SIG-M5 treated with dmso at 0.1 percent for 504 hours (cell line): ENCODE data around the gene ANTXRL.
"Not testable (repeated sequence)": the region's sequence is repeated elsewhere in the genome, so short reads cannot be mapped to it uniquely, and the experiment has no call there.

Source experiments
- DNase-seq: peaks from one replicate; lab custom pipeline; 2025; ENCODE audit not compliant: unreplicated experiment; lab: John Stamatoyannopoulos, UW

ANTXRL gene

DNA sequence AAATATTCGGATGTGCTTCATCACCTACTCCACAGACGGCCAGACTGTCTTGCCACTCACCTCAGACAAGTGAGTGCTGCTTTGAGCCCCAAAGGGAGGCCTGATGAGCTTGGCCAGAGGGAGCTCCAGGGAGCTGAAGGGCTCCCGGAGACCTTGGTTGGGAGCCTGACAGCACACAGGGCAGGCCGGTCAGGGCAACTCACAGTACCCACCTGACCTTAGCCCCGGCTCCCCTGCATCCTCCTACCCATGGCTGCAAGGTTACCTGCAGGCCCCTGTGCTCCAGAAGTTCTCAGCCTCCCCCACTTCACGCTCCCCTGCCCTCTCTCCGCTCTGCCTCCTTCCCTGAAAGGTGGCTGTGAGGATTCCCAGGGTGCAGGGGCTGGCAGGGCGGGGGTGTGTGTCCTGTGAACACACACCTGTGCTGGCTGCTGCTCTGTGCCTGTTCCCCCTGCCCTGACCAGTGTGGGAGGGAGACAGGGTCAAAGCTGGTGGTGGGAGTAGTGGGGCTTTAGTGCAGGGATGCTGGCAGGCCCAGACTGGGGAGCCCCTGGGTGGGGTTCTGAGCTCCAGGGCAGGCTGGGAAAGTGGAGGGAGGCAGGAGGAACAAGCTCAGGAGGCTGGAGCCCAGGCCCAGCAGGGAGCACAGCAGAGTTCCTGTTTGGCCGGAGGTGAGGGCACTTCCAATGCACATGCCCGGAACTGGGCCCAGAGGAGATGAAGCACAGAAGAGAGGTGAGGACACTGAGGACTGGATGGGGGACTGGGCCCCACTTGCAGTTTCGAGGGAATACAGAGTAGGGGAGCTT, 7.2 kb downstream of the ANTXRL start:
- no peak for DNase-seq

DNA sequence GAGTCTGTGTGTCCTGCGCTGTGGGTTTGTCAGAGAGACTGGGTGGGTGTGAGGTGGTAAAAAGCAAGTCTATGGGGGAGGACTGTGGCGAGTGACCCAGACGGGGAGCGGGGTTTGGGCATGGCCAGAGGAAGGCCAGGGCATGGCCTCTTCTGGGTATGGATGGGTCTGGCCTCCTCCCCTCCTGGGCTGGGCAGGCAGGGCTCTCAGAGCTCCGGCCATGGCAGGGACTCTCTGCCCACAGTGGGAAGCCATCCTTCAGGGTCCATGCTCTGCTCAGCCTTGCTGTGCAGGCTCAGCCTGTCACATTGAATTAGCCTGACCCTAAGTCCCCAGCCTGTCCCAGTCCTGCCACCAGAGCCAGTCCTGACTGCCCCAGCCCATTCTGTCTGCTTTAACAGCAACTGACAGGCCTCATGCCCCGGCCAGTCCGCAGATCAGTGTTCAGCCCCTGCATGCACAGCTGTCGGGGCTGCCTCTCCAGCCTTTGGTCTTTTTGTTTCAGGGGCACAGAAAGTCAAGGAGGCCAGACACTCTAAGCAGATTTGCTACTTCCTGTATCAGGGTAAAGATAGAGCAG, 7.9 kb downstream of the ANTXRL start:
- DNase-seq: no peak

- DNase-seq: not testable (repeated sequence)
Measured at GRCh38 chr10:46295350-46296010, 8.7 kb downstream of the ANTXRL start.

- not testable (repeated sequence) for DNase-seq
Measured at GRCh38 chr10:46296086-46296485, 9.3 kb downstream of the ANTXRL start.

DNA sequence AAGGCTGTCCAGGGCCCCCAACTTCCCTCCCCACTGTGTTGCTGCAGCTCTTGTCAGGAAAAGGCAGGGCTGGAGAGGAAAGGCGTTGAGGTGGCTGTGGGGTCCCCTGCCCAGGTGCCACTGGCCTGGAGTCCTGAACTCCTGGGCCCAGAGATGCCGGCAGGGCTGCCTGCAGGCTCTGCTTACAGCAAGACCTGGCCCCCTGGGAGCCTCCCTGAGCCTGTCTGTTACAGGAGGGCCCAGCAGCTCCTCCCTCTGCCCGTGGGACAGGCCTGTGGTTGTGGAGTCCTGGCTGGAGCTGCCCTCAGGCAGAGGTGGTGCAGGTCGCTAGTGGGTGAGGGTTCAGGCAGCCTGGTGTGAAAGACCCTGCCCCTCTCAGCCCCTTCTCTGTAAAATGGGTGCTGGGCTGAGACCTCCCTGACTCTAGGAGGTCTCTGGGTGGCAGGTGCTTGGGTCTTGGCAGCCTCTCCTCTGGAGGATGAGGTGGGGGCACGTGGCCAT, 9.9 kb downstream of the ANTXRL start:
- DNase-seq: no peak

DNA sequence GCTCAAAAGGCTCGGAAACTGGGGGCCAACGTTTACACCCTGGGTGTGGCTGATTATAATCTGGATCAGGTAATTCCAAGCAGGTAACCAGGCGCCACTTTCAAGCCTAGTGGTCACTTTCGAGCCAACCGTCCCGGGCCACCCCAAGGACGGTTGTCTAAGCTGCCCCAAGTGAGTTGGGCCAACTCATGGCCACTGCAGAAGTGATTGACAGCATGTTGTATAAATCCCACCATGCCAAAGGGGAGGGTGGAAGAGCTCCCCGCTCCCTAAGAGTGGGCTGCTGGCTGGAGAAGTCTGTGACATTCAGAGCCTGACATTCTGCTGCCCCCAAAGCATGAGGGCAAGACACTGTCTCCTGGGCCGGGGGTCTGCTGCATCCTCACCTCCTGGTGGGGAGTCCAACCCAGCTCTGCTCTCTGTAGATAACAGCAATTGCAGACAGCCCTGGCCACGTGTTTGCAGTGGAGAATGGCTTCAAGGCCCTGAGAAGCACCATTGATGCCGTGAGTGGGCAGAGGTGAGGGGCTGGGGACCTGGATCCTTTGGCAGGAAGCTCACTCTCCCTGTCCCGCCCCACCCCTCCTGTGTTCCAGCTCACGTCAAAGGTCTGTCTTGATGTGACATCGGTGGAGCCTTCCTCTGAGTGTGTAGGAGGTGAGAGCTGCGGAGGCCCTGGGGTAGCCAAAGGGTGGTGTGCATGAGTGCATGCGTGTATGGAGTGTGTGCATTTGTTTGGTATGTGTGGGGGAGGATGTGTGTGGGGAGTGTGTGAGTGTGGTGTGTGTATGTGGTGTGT, 10.8 kb downstream of the ANTXRL start:
- no peak for DNase-seq

GRCh38 chr10:46298477-46299285, 11.9 kb downstream of the ANTXRL start:
- peak; percentile 83 for DNase-seq

GRCh38 chr10:46299286-46299535, 12.4 kb downstream of the ANTXRL start:
- no peak for DNase-seq

DNA sequence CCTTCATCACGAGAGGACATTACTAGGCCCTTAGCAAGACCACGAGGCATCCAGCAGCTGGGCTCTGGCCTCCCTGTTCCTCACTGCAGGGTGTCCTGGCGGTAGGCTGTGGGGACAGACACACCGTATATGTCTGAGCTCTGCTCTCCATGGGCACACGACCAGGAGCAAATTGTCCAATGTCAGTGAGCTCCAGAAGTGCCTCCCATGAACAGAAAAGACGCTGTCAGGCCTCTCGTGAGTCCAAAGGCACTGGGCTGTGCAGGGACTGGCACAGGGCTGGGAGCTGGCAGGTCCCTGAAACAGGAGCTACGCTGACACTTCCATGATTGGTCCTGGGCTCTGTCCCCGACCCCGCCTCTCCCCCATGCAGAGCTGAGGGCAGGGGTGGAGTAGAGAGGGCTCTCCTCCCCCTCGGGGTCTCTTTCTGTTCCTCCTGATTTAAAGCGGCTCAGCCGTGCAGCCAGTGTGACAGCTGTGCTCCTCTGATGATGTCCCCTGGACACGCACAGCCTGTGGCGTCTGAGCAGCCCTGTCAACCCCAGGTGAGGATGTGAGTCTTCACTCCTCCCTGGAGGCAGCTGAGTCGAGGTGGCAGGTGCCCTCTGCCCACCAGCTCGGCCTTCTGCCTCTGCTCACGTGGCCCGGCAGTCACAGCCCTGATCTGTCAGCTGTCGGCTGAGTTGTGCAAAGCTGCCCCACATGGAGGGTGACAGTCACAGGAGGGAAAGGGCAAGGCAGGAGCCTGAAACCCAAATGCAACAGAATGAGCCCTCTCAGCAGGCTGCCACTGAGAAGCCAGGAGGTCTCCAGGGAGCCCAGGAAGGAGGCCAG, 13.0 kb downstream of the ANTXRL start:
- DNase-seq: no peak

DNA sequence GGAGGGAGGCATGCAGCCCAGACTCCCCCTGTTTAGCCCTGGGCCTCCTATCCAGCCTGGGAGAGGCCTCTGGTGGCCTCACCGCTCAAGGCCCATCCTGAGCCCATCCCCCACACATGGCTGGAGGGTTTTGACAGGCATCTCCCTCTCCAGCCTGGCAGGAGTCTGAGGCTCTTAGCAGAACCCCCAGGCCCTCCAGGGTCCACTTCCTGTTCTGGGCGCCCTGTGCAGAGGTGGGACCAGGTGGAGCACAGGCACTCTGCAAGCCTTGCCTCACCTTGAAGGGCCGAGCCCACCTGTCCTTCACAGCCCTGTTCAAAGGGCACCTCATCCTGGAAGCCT, 13.5 kb downstream of the ANTXRL start:
- not testable (repeated sequence) for DNase-seq

- no peak for DNase-seq
Measured at GRCh38 chr10:46301056-46301645, 14.4 kb downstream of the ANTXRL start.

DNA sequence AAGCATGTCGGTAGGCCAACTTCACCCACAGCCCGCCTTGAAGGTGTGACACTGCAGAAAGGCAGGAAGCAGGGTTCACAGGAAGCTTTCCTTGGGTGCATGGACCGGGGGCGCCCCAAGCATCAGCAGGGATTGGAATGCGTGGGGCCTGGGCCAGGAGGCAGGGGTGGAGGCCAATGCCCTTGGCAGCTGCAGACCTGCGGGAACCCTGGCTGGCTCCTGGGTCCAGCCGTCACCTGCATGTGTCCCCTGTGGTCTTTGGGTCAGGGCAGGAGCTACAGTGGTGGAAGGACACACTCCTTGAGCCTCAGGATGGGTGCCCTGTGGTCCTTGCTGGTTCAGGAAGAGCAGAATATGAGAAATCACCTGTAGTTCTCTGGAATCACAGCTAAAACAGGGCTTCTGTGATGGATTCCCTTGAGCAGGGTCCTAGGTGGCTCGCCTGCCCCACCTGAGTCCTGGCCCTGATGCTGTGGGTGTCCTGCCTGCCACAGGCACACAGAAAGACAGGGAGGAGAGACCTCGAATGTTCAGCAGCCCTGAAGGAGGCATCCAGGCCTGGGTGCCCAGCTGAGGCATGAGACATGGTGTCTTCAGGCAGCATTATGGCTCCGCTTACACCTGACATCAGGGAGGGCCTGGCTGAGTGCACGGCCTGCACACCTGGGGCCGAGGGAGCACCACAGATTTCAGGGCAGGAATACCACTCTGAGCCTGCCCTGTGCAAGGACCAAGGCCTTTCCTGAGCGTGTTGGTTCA, 15.1 kb downstream of the ANTXRL start:
- no peak for DNase-seq

DNA sequence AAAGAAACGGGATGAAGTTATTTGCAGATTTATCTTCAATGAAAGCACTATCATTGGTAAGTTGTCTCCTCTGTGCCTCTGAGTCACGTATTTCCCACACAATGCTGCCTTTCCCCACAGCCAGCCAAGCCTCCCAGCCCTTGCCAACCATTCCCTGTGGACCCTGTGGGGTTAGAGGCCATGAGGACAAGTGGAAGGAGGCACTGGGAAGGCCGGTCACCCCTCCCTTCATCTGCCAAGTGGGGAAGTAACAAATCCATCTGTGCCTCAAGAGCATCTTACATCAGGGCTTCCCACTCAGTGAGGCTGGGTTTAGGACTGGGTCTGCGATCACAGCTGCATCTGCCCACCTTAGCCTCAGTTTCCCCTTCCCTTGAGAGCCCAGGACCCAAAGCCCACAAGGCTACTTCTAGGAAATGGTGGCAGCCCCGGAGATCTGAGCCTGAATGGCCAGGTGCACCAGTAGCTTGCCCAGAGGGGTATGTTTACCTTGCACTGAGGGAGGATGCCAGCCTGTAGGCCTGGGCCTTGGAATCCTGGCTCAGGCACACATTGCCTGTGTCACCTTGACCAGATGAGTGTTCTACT, 16.1 kb downstream of the ANTXRL start:
- DNase-seq: not testable (repeated sequence)

- no peak for DNase-seq
Measured at GRCh38 chr10:46304062-46304461, 17.3 kb downstream of the ANTXRL start.

DNA sequence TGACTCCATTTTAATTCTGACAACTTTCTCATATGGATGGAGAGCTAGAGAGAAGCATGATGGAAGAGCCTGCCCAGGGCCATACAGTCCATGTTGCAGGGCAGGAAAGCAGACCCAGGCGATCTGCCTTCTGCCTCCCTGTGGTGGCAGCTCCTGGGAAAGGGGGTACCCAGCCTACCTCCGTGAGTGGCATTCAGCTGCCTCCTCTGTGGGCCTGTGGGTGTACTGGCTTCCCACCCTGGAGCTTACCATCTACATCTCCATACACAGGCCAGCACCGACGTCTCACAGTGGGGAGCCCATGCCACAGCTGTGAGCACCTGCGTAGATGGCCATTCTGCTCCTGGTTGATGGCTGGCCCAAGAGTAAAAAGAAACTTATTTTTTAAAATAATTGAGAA, 17.9 kb downstream of the ANTXRL start:
- not testable (repeated sequence) for DNase-seq

DNA sequence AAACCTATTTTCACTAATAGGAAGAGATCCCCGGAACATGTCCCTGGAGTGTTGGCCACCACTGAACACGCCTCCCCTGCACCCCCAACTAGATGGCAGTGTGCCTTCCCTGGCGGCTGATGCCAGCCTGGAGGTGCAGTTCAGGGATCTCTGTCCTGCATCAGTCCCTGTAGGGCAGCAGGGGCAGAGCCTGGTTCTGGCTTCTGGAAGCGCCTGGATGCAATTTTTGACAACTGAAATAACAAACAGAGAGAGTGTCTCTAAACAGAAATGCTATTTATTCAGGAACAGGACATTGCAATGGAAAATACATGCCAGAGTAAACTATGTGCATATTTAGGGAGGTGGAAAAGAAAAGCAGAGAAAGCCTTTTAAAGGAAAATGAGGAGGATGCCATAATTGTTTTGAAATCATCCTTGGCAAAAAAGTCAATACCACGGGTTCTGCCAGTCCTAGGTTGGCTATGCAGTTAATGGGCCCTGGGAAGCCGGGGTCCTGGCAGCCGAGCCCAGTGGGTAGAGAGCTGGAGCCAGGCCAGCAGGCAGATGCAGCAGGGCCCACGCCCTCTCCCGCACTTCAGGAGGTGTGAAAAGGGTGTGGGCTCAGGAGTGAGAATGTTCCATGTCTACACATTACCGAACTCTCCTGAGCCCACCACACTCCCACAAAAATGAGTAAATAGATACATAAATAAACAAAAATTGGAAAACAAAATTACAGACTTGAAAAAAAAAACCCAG, 18.5 kb downstream of the ANTXRL start:
- DNase-seq: no peak

- DNase-seq: no peak
Measured at GRCh38 chr10:46305986-46306385, 19.2 kb downstream of the ANTXRL start.
